Stimulated activated CD4-positive, alpha-beta T cell treated with anti-CD3 and anti-CD28 coated beads, TNF-alpha, amount 100 ng/mL, for 4 hours (primary cell): Measurements from ENCODE around the gene FAM43A.

Experiments used
- DNase-seq, 3 experiments: peaks; one replicate each; pipeline ENCODE4 v3.0.0-alpha.2; 2020; ENCODE audit warnings: low read depth in 3 of 3

The FAM43A gene

GRCh38 chr3:194707147-194707540, 21.5 kb downstream of the FAM43A start:
- DNase-seq: no peak

DNA sequence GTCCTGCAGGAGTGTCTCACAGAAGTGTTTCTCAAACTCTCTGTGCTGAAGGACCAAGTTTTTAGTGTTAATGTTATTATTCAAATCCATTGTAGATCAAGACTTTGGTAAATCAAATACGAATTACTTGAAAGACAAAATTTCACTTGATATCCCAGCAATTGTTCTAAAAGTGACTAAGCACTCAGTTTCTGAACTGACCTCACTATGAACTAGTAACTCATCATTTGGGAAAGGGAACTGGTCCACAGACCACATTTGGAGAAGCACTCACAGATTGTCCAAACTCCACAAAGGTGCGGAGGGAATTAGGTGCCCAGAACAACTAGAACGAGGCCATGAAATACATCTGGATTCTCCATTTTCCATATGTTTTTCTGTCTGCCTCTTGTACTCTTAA, 25.6 kb downstream of the FAM43A start:
- no peak for DNase-seq

- no peak for DNase-seq
These were observed 26.2 kb downstream of the FAM43A start for GRCh38 chr3:194711913-194712312.

- no peak for DNase-seq
These were observed 27.8 kb downstream of the FAM43A start for GRCh38 chr3:194713299-194714136.

- no peak for DNase-seq
These were observed 28.4 kb downstream of the FAM43A start for GRCh38 chr3:194714137-194714455.

GRCh38 chr3:194714564-194714963, 28.9 kb downstream of the FAM43A start:
- no peak for DNase-seq

- DNase-seq: no peak
These were observed 29.5 kb downstream of the FAM43A start for GRCh38 chr3:194715022-194715800.

- no peak for DNase-seq
These were observed 32.4 kb downstream of the FAM43A start for GRCh38 chr3:194718079-194718478.

DNA sequence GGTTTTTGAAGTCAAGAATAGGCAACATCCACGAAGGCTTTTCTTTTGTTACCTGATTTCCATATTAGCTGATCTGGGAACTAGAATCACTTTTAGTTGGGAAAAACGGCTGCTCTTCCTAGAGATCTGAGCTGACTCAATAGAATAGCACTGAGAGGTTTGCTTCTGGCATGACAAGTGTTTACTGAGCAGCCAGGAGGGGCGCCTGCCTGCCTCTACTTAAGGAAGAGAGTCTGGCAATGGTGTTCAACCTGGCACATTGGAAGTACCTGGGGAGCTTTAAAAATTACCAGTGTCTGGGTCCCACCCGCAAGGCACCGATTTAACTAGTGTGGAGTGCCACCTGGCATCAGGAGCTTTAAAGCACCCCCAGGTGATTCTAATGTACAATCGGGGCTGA, 34.4 kb downstream of the FAM43A start:
- DNase-seq: no peak

DNA sequence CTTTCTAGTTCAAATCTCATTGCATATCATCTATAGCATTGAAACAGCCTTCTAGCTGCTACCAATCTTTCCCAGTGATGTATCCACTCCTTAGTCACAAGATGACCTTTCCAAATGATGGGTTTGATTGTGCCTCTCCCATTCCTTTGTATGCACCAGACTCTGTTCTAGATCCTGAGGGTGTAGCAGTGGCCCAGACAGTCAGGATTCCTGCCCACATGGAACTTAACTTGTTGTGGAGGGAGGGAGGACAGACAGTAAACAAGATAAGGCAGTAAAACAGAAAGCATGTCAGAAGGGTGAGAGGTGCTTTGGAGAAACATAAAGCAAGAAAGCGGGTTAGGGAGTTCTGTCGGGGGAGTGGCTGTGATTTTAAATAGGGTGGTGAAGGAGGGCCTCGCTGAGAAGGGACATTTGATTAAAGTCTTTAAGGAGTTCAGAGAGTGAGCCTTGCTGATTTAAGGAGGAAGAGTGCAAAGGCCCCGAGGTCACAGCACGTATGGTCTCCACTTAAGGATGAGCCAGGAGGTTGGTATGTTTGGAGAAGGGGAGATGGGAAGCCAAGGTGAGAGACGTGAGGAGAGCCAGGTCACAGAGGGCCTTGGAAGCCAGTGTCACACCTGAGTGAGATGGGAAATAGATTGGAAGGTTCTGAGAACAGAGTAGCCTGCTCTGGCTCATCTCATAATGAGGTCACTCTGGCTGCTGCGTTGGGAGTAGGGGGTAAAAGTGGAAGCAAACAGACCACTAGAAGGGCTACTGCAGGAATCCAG, 38.3 kb downstream of the FAM43A start:
- DNase-seq: no peak

GRCh38 chr3:194725346-194725745, 39.7 kb downstream of the FAM43A start:
- no peak for DNase-seq

DNA sequence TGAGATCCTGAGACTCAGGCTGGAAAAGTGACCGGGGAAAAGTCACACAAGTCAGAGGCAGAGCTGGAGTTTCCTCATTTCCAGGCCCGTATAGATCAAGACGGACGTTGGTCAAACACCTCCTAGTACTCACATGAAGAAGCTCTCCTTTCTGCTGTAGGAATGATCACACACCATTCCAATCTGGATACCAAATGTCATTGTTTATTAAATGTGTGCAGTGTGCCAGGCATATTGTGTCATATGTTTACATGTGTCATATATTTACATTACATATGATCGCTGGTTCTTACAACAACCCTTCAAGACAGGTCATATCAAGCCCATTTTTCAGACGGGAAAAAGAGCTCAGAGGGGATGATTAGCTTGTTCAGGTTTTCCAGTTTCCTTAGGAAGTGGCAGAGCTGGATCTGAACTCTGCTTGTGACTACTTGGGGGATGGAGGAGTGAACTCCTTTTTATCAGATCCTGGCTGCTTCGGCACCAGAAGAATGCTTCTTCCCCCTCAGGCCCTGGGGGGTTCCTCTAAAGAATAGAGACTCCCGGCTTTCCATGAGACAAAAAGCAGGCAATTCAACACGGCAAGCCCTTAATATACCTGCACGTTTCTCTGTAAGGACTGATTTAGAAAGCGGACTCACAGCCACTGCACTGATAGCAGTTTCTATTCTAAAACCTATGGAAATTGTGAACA, 41.9 kb downstream of the FAM43A start:
- no peak for DNase-seq

DNA sequence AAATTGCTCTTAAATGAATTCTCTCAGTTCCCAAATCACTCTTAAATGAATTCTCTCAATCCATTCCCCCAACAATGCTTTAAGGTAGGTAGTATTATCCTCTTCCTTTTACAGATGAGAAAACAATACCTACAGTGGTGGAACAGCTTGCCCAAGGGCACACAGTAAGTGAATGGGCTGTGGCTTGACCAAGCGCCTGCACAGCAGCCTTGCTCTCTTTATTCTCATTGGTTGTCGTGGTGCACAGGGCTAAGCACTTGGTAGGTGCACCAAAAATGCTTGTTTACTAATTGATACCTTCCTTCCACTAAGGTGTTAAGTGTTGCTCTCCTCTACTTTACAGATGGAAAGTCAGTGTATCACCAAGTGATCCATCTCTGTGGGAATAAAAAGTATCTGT, 43.3 kb downstream of the FAM43A start:
- no peak for DNase-seq

DNA sequence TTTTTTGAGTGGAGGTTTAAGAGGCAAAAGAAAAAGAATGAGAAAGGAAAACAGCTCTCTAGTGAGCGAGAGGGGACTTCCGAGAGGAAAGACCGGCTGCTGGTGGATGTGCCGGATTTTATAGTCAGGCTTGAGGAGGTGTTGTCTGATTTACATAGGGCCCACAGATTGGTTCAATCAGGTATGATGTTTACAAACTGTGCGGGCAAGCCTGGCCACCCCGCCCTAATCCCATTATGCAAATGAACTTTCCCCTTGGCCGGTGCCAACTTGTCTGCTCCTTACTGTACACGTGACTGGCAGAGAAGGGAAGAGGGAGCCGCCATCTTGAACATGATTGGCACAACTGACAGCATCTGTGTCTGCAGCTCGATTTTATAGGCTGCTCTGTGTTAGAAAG, 44.7 kb downstream of the FAM43A start:
- no peak for DNase-seq

DNA sequence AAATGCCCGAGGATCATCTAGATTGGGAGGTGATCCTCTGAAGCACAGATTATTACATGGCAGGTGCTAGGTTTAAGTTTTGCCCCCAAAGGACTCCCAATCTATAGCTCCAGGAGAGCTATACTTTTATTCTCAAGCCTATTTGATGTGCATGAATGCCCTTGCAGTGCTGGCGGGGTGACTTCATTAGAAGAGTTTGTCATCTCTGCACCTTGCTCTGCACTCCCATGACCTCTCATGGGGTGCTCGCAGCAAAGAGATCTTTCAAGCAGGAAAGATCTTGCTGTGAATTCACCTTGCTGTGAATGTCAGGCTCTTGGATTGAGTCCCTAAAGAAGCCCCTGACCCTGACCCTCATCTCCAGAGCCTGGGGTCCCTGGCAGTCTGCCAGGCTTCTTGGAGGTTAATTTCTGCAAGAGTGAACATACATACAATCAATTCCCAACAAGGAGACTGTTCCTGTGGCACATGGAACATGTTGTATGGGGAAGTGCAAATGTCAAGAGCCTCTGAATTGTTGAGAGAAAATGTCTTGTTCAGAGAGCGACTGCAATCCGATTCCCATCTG, 45.9 kb downstream of the FAM43A start:
- DNase-seq: no peak

DNA sequence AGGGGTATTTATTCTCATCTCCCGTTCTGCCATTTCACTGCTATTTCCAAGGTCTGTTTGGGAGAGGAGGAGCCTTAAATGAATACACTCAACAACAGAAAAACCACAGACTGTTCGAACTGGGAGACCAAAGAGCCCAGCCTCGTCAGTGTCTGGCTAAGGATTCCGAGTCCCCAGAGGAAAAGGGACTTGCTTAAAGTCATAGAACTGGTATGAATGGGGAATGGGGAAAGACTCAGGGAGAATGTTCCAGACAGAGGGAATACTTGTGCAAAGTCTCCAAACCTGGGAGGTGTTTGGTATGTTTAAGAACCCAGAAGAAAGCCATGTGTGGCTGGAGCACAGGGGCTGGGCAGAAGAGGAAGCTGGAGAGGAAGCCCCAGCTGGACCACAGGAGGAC, 46.9 kb downstream of the FAM43A start:
- no peak for DNase-seq

GRCh38 chr3:194736277-194736895, 50.7 kb downstream of the FAM43A start:
- no peak for DNase-seq

- DNase-seq: no peak
These were observed 51.4 kb downstream of the FAM43A start for GRCh38 chr3:194736896-194737600.
